ENCODE measurements around the gene TMEM219.
"Not testable (repeated sequence)": the region's sequence is repeated elsewhere in the genome, so short reads cannot be mapped to it uniquely, and the experiment has no call there.

TMEM219 gene

DNA sequence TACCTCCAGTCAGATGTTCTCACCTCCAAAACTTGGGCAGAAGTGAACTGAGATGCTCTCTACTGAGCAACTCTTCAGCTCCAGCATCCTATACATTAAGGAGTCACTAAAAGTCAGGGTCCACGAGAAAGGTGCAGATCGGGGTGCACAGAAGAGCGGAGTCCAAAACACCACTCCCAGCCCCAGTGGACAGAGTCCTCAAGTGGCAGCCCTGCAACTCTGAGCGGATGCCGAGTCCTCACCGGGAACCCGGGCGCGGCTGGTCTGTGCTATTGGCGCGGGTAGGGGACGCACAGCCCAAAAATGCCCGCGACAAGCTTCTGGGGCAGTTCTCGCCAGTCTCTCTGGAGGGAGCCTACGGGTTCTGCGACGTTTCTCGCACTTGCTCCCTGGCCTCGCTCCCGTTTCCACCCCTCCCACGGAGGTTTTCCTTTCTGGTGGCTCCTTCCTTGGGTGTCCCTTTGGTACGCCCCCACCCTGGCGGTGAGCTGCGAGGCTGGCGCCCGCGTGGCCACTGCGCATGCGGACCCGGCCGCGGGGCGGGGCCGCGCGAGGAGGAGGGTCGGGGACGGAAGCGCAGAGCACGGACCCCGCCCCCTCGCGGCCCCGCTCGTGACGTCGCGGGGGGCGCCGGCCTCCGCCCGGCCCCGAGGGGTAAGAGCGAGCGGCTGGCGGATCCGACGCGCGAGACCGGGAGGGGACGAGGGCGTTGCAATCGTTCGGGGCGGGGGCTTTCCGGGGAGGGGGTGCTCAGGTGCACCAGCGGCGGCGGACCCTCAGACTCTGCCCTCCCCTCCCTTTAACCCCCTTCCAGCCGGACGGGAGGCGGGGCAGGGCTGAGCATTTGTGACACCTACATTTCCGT lies at the start of gene TMEM219:
TSS of gene TMEM219 (plus strand) at position 601 of the 865 bp plus-strand sequence. CDS start 1,065 bp downstream, outside the sequence.
- DNase-seq: peak; percentile 97

- DNase-seq: no peak
These were observed 49.8 kb upstream of the TMEM219 start for GRCh38 chr16:29912087-29912486.

GRCh38 chr16:29913514-29913913 lies 48.4 kb upstream of the TMEM219 start:
- no peak for DNase-seq

GRCh38 chr16:29915590-29916247 lies 46.2 kb upstream of the TMEM219 start:
- DNase-seq: no peak

GRCh38 chr16:29916979-29917378 lies 44.9 kb upstream of the TMEM219 start:
- no peak for DNase-seq

GRCh38 chr16:29920288-29921033 lies 41.4 kb upstream of the TMEM219 start:
- DNase-seq: no peak

DNA sequence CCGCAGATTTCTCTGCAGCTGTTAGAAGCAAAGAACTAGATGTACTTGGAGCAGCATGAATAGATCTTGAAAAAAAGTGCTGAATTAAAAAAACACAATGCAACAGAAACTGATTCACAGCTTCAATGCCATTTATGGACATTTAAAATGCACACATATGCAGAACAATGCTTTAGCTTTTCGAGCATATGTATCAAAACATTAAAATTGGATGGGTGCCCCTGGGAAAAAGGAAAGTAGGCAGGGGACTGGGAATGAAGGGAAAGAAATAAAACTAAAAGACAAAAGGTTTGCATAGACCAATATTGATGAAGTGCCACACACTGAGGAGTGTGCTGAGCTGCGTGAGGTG lies 40.9 kb upstream of the TMEM219 start:
- DNase-seq: no peak

DNA sequence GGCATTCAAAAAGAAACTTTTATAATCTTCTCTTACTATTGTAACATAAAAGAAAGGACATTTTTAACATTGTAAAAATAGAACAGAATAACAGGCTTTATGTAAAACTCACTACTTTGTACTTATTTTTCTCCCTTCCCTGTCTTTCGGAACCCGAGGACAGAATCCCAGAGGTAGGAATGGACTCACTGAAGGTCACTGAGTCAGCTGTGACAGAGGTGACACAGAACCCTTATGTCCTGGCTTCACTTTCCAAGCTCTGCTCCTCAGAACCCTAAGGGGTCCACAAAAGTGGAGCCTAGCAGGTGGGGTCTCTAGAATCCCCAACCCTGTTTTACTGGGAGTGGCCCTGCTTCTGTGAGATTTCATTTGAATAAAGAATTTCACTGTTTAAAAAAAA lies 39.6 kb upstream of the TMEM219 start:
- no peak for DNase-seq

- DNase-seq: no peak
These were observed 38.8 kb upstream of the TMEM219 start for GRCh38 chr16:29922986-29923501.

DNA sequence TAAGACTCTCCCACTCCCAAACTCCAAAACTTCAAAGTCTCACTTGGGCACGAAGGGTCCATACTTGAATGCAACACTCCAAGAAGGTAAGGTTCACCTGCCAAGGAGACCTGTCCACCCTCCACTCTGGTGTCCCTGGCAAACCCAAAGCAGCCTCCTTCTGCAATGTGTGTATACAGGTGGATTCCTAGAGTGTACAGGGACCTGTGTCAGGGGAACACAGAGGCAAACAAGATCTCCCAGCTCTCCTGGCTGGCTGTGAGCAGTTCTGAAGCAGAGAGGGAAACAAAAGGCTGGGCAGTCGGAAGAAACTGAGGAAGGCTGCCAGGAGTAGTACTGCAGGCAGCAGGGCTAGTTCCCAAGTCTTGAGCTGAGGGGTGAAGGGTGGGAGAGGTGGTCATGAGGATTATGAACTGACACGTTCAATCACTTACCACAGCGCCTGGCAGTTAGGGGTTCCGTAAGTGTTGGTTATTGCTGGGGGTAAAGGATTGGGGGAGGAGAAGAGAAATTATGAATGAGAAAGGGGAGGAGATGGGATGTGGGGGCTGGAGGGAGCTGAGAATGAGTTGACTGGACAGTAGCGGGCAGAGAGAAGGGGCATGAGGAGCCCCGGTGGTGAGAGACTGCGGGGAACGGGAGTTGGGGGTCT lies 36.6 kb upstream of the TMEM219 start:
- peak; percentile 27 for DNase-seq

DNA sequence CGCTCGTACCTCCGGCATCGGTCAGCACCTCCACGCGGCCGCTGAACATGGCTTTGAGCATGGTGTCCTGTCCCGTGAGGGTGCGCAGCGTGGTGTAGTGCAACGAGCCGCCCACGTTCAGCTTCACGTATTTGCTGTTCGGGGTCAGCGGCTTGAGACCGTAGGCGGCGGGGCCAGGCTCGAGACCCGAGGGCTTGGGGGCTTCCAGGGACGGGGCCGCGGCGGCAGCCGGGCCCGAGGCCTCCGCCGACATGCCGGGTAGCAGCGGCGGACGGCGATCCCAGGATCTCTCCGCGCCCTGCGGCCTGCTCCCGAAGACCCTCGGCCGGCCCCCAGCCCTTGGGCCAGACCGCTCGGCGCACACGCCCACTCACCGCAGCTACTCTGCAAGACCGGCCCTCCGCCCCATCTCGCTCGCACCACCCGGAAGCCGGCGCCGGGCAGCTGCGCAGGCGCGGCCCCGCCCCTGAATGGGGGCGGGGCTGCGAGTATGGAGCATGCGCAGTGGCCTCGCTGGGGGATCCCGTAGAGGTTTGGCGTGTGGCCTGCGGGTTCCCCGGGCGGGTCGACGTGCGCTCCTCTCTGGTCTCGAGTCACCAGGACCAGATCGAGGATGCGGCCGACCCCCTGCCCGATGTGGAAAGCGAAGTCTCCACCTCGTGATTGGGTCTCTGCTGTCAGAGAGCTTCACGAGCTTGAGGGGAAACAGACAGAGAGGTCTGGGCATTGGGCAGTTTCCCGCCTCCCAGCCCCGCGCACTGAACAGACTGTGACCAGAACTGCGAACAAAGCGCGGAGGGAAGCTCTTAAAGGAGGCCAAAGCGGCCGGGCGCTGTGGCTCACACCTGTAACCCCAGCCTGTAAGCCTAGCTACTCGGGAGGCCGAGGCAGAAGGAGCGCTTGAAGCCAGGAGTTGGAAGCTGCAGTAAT lies 35.8 kb upstream of the TMEM219 start, which contains the start of gene KCTD13:
TSS of gene KCTD13 (minus strand) at position 446 of the 930 bp plus-strand sequence. CDS start at position 253, 193 bp downstream.
- peak; percentile 91 for DNase-seq

GRCh38 chr16:29926711-29927052 lies 35.2 kb upstream of the TMEM219 start:
- no peak for DNase-seq

GRCh38 chr16:29927070-29927905 lies 34.6 kb upstream of the TMEM219 start:
- no peak for DNase-seq

DNA sequence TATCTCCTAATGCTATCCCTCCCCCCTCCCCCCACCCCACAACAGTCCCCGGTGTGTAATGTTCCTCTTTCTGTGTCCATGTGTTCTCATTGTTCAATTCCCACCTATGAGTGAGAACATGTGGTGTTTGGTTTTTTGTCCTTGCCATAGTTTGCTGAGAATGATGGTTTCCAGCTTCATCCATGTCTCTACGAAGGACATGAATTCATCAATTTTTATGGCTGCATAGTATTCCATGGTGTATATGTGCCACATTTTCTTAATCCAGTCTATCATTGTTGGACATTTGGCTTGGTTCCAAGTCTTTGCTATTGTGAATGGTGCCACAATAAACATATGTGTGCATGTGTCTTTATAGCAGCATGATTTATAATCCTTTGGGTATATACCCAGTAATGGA lies 30.1 kb upstream of the TMEM219 start:
- not testable (repeated sequence) for DNase-seq

DNA sequence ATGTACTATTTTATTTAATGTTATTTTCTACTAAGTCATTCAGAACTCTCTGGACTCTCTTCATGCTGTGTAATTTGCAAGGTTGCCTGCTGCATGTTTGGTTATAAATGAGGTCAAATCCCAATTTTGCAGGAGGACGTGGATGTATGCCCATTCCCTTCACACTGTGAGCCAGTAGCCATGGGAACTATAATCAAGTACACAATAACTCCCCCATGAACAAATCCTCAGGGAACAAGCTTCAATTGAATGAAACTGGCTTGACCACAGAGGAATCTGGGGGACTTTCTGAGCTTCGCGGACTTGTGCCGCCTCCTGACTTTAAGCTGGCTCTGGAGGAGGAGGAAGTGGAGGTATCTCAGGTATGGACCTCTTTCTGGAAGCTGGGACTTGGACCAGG lies 21.2 kb upstream of the TMEM219 start:
- DNase-seq: no peak

DNA sequence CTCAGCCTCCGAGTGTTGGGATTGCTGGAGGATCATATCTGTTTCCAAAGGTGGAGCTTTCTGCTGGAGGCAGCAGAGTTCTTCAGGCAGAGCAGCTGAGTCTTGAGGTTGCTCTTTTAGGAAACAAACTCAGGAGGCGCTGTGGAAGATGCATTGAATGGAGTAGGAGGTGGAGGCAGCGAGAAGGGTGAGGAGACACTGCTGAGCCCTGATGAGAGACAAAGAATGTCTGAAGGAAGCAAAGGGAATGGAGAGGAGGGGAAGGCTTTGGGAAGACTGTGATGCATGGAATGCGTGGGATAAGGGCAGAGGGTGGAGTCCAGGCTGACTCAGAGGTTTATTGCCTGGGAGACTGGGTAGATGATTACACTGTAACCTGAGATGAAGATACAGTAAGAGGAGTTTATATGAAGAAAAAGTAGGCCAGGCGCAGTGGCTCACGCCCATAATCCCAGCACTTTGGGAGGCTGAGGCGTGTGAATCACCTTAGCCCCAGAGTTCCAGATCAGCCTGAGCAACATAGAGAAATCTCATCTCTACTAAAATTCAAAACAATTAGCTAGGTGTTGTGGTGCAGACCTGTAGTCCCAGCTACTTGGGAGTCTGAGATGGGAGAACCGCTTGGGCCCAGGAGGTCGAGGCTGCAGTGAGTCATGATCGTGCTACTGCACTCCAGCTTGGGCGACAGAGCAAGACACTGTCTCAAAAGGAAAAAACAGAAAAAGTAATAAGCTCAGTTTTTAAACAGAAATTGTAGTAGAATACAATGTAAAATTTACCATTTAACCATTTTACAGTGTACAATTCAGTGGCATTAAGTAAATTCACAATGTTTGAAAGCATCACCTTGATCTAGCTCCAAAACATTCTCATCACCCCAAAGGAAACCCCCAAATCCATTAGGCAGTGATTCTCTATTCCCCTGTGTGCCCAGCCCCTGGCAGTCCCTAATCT lies 17.8 kb upstream of the TMEM219 start:
- peak; percentile 21 for DNase-seq

DNA sequence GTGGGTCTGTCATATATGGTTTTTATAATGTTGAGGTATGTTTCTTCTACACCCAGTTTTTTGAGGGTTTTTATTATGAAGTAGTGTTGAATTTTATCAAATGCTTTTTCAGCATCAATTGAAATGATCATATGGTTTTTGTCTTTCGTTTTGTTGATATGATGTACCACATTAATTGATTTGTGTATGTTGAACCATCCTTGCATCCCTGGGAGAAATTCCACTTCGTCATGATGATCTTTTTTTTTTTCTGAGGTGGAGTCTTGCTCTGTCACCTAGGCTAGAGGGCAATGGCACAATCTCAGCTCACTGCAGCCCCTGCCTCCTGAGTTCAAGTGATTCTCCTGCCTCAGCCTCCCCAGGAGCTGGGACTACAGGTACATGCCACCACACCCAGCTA lies 14.0 kb upstream of the TMEM219 start:
- no peak for DNase-seq

GRCh38 chr16:29950806-29951461 lies 10.9 kb upstream of the TMEM219 start:
- no peak for DNase-seq
